GM21381 (cell line): ENCODE results near the gene OR2H1.

Experiments
- ATAC-seq: cut with Tn5 transposase; IDR thresholded peaks from one replicate; pipeline ENCODE4 v1.9.1; 2021; ENCODE audit warnings: mild to moderate bottlenecking, moderate library complexity; ENCODE audit not compliant: unreplicated experiment

OR2H1 gene

GRCh38 chr6:29509711-29510110 is 52.8 kb downstream of the OR2H1 start:
- ATAC-seq, result no peak

GRCh38 chr6:29510202-29510601 is 53.2 kb downstream of the OR2H1 start:
- ATAC-seq, result no peak

GRCh38 chr6:29510746-29511300 is 53.9 kb downstream of the OR2H1 start:
- no peak for ATAC-seq
